ENCODE data around the gene RDH13. TPM values are rescaled to one million over a fixed set of nuclear protein-coding genes. Genes with fewer than 3 reads are reported as not detected.

RDH13 gene
- total RNA-seq, 2 experiments from 2014 or later, result 25.9 to 28.6 TPM

DNA sequence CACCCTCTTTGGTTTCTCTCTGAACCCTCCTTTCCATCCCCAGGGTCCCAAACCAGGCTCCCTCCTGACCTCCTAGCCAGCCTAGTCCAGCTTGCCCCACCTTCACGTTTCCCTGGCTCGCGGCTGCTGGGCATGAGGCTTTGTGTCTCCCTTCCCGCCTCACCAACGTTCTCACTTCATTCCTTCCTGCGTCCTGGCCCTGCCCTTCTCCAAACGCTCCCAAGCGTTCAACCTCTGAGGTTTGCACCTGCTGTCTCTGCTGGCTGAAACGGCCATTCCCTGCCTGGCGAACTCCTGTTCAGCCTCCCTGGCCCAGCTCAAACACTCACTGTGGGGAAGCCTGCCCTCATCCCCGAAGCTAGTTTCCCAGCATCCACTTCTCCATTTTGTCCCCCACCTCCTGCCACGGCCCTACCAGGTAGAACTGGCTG lies 25.1 kb upstream of the RDH13 start:
- peak overlapping the region; percentile 14 for H3K4me3 Mint-ChIP-seq
- H3K27me3 Mint-ChIP-seq, result peaks cover 47% of the 10 kb centered on the region
- POLR2A ChIA-PET, result interaction anchor here (0.7 to 1.5 kb wide), 3 partner anchors 29 to 634 kb away, joined by 3 to 7 read pairs (median 3); partner anchors contain the start of gene PPP1R12C
- no peaks in the 10 kb centered on the region for H3K9me3 Mint-ChIP-seq
- H3K27ac Mint-ChIP-seq, result no peak overlapping the region
- H3K36me3 Mint-ChIP-seq, result peaks cover 7% of the 10 kb centered on the region
- ATAC-seq (ENCODE audit: low read depth), result no peak
- DNase-seq, result no peak
- peaks cover 20% of the 10 kb centered on the region for H3K4me1 Mint-ChIP-seq

DNA sequence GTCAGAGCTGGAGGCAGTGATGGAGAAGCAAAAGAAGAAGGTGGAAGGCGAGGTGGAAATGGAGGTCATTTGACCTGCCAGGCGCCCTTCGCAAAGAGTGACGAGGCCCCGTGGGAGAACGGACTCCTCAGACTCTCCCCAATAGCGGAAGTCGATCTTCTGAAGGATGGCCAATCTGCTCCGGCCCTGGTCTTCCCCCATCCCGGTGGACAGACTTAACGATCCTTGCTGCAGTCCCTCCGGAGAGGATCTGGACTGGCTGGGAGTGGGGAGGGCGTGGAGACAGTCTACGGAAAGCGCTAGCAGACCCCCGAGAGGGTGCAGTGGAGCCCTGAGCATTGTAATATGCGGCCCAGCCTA lies 24.6 kb upstream of the RDH13 start:
- no peak for DNase-seq
- Mint-ChIP-seq H3K36me3 (peaks cover 7% of the 10 kb centered on the region), H3K4me1 (peaks cover 22% of the 10 kb centered on the region), H3K27me3 (peaks cover 52% of the 10 kb centered on the region), H3K9me3 (no peaks in the 10 kb centered on the region), H3K4me3 (peak overlapping the region; percentile 53), H3K27ac (no peak overlapping the region)
- ATAC-seq (ENCODE audit: low read depth), result no peak
- POLR2A ChIA-PET, result interaction anchor here (1.2 kb wide), 1 partner anchor 30 kb away, joined by 3 read pairs; the partner anchor contains the start of gene PPP1R12C

DNA sequence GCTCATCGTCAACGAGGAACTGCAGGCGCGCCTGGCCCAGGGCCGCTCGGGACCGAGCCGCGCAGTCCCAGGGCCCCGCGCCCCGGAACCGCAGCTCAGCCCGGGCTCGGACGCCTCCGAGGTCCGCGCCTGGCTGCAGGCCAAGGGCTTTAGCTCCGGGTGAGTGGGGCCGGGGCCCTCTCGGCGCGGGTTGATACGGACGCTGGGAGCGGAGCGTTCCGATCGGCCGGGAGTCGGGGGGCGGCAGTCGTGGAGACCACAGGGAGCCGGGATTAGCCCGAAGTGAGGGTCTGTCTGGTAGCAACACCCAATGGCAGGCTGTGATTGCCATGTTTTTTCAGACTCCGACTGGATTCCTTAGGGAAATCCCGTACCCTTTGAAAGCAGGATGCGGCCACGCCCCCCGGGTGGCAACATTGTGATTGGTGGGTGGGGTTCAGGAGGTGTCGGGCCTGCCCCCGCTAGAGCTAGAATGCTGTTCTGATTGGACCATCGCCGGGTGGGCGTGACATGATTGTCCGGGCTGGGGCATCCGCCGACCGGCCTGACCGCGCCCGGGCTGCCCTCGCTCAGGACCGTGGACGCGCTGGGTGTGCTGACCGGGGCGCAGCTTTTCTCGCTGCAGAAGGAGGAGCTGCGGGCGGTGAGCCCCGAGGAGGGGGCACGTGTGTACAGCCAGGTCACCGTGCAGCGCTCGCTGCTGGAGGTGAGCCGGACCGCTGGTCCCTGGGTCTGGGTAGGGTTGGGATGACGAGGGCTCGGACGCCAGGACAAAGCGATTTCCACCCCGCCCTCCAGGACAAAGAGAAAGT lies 24.0 kb upstream of the RDH13 start:
- DNase-seq (peak; percentile 63), ATAC-seq (ENCODE audit: low read depth) (peak; percentile 27)
- Mint-ChIP-seq H3K27ac (no peak overlapping the region), H3K36me3 (peaks cover 7% of the 10 kb centered on the region), H3K9me3 (no peaks in the 10 kb centered on the region), H3K4me3 (peak overlapping the region; percentile 53), H3K4me1 (peaks cover 22% of the 10 kb centered on the region), H3K27me3 (peaks cover 56% of the 10 kb centered on the region)
- POLR2A ChIA-PET, result interaction anchor here (1.2 to 1.3 kb wide), 2 partner anchors 24 to 30 kb away, joined by 3 read pairs; partner anchors contain the start of genes PPP1R12C and RDH13

DNA sequence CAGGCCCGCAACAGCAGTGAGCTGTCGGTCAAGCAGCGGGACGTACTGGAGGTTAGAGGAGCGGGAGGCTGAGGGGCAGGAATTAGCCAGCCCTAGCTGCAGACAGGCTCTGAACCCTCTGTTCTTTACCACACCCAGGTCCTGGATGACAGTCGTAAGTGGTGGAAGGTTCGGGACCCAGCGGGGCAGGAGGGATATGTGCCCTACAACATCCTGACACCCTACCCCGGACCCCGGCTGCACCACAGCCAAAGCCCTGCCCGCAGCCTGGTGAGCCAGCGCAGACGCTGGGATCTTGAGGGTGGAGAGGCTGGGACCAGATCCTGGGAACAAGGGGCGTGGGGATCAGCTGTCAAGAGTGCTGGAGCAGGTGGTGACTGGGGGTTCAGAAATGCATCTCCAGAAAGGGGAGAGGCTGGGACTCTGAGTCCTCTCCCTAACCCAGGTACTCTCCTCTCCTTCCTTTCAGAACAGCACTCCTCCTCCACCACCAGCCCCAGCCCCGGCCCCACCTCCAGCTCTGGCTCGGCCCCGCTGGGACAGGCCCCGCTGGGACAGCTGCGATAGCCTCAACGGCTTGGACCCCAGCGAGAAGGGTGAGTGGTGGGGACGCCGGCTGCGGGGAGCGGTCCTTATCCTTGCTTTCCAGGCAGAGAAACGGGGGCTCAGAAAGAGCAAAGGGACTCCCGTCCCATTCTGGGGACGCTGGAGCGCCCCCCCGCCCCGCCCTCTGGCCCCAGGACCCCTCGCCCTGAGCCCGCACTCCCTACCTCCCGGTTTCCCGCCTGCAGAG lies 23.2 kb upstream of the RDH13 start:
- H3K27ac Mint-ChIP-seq, result no peak overlapping the region
- DNase-seq, result no peak
- POLR2A ChIA-PET, result interaction anchor here (1.3 kb wide), 1 partner anchor 23 kb away, joined by 3 read pairs; the partner anchor contains the start of gene RDH13
- H3K36me3 Mint-ChIP-seq, result peaks cover 7% of the 10 kb centered on the region
- ATAC-seq (ENCODE audit: low read depth), result no peak
- H3K4me1 Mint-ChIP-seq, result peaks cover 22% of the 10 kb centered on the region
- H3K27me3 Mint-ChIP-seq, result peaks cover 58% of the 10 kb centered on the region
- no peak overlapping the region for H3K4me3 Mint-ChIP-seq
- no peaks in the 10 kb centered on the region for H3K9me3 Mint-ChIP-seq

DNA sequence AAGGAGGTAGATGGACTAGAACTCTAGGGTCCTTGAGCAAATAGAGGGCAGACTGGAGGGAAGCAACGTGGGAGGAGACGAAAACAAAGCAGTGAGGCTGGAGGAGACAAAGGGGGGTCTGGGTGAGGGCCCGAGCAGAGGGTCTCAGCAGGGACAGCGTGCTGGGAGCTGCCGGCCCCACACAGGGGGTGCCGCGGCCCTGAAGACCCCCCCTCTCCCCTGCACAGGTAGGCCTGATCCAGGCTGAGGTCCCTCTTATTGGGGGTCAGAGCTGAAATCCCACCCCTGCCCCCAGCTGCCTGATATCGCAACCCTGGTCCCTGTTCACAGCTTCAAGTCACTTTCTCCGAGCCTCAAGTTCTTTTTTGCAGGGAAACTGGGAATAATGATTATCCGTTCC lies 21.5 kb upstream of the RDH13 start:
- Mint-ChIP-seq H3K9me3 (no peaks in the 10 kb centered on the region), H3K27me3 (peaks cover 58% of the 10 kb centered on the region), H3K4me3 (no peak overlapping the region), H3K36me3 (peaks cover 11% of the 10 kb centered on the region), H3K4me1 (peaks cover 27% of the 10 kb centered on the region), H3K27ac (no peak overlapping the region)
- POLR2A ChIA-PET, result no interaction called here
- no peak for DNase-seq
- ATAC-seq (ENCODE audit: low read depth), result no peak

DNA sequence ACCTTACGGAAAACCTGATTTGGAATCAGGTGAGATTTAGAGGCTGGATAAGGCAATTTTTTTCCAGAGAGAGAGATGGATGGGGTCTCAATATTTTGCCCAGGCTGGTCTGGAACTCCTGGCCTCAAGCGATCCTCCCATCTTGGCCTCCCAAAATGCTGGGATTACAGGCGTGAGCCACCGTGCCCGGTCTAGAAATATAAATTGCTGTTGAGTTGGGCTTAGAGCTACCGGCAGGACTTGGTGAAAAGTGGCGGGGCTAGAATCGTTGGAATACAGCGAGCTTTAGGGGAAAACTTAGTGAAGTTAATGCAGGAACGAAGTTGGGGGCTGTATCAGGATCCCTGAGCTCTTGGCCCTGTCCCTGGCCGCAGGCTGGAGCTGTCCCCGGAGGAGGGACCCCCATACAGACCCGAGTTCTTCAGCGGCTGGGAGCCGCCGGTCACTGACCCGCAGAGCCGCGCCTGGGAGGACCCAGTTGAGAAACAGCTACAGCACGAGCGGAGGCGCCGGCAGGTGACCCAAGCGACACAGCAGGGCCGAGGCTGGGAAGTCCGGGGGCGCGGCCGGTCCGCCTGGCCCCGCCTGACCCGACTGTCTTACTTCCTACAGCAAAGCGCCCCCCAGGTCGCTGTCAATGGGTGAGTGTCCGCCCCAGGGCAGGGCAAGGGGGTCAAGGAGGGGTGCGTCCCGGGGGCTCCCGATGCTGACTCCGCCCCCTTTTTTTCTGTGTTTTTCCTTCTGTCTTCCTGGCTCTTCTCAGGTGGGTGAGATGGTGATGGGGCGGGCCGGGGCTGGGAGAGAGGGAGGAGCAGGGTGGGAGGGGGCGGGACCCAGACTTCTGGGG lies 20.3 kb upstream of the RDH13 start:
- POLR2A ChIA-PET, result interaction anchor here (0.9 kb wide), 1 partner anchor 33 kb away, joined by 3 read pairs; no protein-coding TSS in a partner anchor
- Mint-ChIP-seq H3K27me3 (peaks cover 50% of the 10 kb centered on the region), H3K9me3 (no peaks in the 10 kb centered on the region), H3K4me3 (no peak overlapping the region), H3K27ac (no peak overlapping the region), H3K4me1 (peaks cover 19% of the 10 kb centered on the region), H3K36me3 (peaks cover 7% of the 10 kb centered on the region)
- ATAC-seq (ENCODE audit: low read depth) (no peak), DNase-seq (no peak)

DNA sequence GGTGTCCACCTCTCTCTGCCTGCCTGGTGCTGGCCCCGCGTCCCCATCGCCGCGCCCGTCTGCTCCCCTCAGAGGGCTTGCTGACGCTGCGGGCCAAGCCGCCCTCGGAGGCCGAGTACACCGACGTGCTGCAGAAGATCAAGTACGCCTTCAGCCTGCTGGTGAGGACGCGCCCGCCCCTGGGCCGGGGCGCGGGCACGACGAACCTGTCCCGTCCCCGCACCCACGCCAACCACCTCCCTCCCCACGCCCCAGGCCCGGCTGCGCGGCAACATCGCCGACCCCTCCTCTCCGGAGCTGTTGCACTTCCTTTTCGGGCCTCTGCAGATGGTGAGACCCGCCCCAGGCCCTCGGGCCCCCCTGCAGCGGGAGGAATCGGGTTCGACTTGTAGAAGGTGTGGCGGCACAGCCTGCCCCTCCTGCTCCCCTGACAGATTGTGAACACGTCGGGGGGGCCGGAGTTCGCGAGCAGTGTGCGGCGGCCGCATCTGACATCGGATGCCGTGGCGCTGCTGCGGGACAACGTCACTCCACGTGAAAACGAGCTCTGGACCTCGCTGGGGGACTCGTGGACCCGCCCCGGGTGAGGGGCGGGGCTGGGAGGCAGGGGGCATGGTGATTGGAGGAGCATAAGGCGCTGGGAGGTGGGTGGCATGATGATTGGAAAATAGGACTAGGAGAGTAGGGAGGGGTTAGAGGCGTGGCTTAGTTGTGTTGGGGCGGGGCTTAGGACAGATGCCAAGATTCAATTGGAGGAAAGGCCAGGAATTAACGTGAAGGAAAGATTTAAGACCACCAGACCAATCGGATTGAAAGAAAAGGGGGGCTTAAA lies 19.3 kb upstream of the RDH13 start:
- Mint-ChIP-seq H3K27ac (peak overlapping the region; percentile 52), H3K4me3 (peak overlapping the region; percentile 83), H3K27me3 (peaks cover 42% of the 10 kb centered on the region), H3K4me1 (peaks cover 12% of the 10 kb centered on the region), H3K9me3 (no peaks in the 10 kb centered on the region), H3K36me3 (peaks cover 4% of the 10 kb centered on the region)
- peak; percentile 55 for DNase-seq
- POLR2A ChIA-PET, result interaction anchor here (0.5 to 1.0 kb wide), 3 partner anchors 19 to 556 kb away, joined by 3 to 4 read pairs (median 3); partner anchors contain the start of gene RDH13
- no peak for ATAC-seq (ENCODE audit: low read depth)

DNA sequence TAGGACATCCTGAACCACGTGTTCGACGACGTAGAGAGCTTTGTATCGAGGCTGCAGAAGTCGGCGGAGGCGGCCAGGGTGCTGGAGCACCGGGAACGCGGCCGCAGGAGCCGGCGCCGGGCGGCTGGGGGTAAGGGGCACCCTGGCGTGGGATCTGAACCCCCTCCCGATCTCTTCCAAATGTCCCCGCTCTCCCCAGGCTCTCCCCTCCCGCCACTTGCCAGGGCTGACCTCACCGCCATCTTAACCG lies 18.7 kb upstream of the RDH13 start:
- Mint-ChIP-seq H3K4me3 (peak overlapping the region; percentile 83), H3K36me3 (peaks cover 4% of the 10 kb centered on the region), H3K4me1 (peaks cover 11% of the 10 kb centered on the region), H3K27me3 (peaks cover 38% of the 10 kb centered on the region), H3K9me3 (no peaks in the 10 kb centered on the region), H3K27ac (peak overlapping the region; percentile 97)
- no peak for DNase-seq
- POLR2A ChIA-PET, result interaction anchor here (0.5 to 1.0 kb wide), 3 partner anchors 19 to 710 kb away, joined by 3 to 5 read pairs (median 4); partner anchors contain the start of gene RDH13
- ATAC-seq (ENCODE audit: low read depth), result no peak

DNA sequence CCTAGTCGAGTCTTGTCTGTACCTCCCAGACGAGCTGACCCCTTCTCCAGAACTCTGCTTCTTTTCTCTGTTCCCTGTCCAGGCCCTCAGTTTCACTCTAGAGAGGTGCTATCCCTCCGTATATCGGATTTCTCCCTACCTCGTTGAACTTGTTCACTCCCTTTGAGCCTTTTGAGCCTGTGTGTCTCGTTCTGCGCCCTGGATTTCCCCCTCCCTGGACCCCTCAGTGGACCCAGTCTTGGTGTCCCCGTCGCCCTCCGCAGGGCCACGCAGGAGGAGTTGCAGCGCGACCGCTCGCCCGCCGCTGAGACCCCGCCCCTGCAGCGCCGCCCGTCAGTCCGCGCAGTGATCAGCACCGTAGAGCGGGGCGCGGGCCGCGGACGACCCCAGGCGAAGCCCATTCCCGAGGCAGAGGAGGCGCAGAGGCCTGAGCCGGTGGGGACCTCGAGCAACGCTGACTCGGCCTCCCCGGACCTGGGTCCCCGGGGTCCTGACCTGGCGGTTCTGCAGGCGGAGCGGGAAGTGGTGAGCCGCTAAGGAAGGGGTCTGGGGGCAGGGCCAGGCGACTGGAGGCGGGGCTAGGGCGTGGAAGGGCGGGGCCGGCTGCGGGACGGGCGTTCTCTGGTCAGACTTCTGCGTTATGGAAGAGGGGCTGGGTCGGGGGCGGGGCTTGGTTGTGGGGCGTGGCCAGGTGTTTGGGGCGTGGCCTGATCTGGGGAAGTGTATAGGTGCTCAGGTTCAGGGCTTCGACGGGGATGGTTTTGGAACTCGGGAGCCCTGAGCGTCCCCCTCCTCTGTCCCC lies 18.2 kb upstream of the RDH13 start:
- Mint-ChIP-seq H3K4me1 (peaks cover 11% of the 10 kb centered on the region), H3K27me3 (peaks cover 38% of the 10 kb centered on the region), H3K9me3 (no peaks in the 10 kb centered on the region), H3K4me3 (peak overlapping the region; percentile 83), H3K27ac (peak overlapping the region; percentile 97), H3K36me3 (peaks cover 4% of the 10 kb centered on the region)
- peak; percentile 80 for ATAC-seq (ENCODE audit: low read depth)
- POLR2A ChIA-PET, result interaction anchor here (0.5 to 1.7 kb wide), 11 partner anchors 8 to 709 kb away, joined by 3 to 11 read pairs (median 4); partner anchors contain the start of gene RDH13
- peak; percentile 98 for DNase-seq

DNA sequence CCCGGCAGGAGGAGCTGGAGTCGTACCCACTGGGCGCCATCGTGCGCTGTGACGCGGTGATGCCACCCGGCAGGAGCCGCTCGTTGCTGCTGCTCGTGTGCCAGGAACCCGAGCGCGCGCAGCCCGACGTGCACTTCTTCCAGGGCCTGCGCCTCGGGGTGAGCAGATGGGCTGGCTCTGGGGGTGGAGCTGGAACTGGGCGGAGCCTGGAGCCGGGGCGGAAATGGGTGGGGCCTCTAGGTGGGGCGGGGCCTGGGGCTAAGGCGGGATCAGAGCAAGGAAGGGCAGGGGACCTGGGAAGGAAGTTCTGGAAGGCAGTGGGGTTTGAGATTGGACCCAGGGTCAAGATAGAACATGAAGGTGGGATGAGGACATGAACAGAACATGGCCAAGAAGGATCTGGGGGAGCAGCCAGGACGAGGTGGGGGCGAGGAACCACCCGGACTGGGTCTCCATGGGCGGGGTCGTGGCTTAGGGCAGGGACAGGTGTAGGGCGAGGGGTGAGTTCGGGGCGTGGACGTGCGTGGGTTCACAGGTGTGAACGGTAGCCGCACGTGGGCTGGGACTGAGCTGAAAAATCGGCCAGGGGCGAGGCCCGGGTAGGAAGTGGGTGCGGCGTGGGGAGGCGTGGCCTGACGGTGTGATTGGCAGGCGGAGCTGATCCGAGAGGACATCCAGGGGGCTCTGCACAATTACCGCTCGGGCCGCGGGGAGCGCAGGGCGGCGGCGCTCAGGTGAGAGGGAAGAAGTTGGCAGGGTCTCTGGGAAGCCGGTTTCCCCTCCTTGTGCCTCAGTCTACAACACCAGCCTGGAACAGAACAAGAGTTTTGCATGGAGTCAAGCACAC lies 17.4 kb upstream of the RDH13 start:
- peak; percentile 59 for ATAC-seq (ENCODE audit: low read depth)
- POLR2A ChIA-PET, result interaction anchor here (0.6 to 1.7 kb wide), 10 partner anchors 9 to 329 kb away, joined by 3 to 11 read pairs (median 4); partner anchors contain the start of genes NLRP2 and RDH13
- peak; percentile 88 for DNase-seq
- H3K4me3 Mint-ChIP-seq, result peak overlapping the region; percentile 83
- peaks cover 4% of the 10 kb centered on the region for H3K36me3 Mint-ChIP-seq
- no peaks in the 10 kb centered on the region for H3K9me3 Mint-ChIP-seq
- H3K27ac Mint-ChIP-seq, result peak overlapping the region; percentile 97
- peaks cover 32% of the 10 kb centered on the region for H3K27me3 Mint-ChIP-seq
- peaks cover 11% of the 10 kb centered on the region for H3K4me1 Mint-ChIP-seq

Data from activated naive CD8-positive, alpha-beta T cell treated with anti-CD3 and anti-CD28 coated beads, Interleukin-2, amount 10 ng/mL, durations not matched to agents 7 days and 5 days (primary cell).